CD4-positive, alpha-beta T cell treated with Interleukin-6 for 4 hours (primary cell): ENCODE data around the gene SOX15.
"Not testable (repeated sequence)": the region's sequence is repeated elsewhere in the genome, so short reads cannot be mapped to it uniquely, and the experiment has no call there.

Source experiments
- DNase-seq: peaks from one replicate; pipeline ENCODE4 v3.0.0-alpha.2; 2020; ENCODE audit warnings: mixed read lengths

The SOX15 gene

DNA sequence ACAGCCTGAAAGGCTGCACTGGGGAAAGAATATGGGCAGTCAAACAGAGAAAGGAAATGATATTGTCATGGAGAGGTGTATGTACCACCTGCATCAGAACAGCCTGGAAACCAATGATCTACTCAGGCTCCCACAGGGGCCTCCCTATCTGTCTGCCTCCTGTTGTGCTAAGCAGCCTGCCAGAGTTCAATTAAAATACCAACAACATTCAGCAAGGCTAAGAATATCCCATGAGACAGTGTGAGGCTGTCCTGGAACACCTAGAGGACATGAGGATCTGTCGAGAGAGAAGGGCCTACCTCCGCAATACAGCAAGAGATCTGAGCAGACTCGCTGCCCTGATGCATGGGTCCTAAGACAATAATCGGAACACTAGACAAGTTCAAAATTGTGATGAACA is 16.4 kb upstream of the SOX15 start:
- no peak for DNase-seq

GRCh38 chr17:7597561-7597960 is 7.7 kb upstream of the SOX15 start:
- DNase-seq: not testable (repeated sequence)

- DNase-seq: no peak
These were observed 3.4 kb upstream of the SOX15 start for GRCh38 chr17:7593296-7593695.

DNA sequence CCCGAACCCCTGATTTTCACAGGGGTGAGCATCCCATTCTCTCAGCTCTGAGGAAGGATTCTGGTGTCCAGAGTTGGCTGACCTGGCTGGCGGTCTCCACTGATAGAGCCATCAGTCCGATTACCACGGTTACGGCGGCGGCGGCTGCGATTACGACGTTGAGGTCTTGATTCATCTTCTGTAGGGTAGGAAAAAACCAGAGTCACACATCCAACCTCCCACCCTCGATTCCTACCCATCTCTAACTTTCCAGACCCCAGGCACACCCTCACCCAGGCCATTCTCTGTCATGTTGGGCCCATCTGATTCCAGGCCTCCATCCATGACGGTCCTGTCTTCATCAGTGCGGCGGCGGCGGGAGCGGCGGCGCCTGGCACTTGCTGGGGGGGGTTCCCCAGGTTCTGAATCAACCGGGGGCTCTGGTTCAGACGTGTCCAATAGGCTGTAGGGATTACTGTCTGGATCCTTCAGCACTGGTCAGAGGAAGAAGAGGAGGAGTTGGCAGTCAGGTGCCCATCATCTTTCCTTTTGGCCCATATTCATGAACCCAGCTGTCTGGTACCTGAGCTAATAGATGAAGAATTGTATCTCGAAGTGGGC is 2.6 kb upstream of the SOX15 start:
- DNase-seq: no peak

GRCh38 chr17:7591596-7591995 is 1.7 kb upstream of the SOX15 start:
- DNase-seq: no peak

GRCh38 chr17:7590743-7591142 is 849 bp upstream of the SOX15 start:
- no peak for DNase-seq

DNA sequence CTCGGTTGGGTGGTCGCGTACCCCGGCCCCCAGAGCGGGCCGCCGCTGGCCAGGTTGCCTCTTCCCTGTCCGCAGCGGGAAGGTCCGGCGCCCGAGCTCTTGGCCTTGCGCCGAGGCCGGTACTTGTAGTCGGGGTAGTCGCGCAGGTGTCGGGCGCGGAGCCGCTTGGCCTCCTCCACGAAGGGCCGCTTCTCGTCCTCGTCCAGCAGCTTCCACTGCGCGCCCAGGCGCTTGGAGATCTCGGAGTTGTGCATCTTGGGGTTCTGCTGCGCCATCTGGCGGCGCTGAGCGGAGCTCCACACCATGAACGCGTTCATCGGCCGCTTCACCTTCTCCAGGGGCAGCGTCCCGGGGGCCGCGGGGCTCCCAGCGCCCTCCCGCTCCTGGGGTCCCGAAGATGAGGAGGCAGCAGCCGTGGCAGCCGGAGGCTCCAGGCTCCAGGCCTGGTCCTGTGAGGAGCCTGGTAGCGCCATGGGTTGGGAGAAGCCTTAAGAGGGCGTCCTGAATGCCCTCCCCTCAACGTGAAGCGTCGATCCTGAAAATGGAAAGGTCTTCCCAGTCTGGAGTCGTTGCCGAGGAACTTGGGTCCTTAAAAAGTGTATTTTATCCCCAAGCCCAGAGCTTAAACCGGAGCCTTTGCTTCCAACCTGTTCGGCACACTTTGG is 558 bp downstream of the SOX15 start:
- DNase-seq: peak; percentile 79

DNA sequence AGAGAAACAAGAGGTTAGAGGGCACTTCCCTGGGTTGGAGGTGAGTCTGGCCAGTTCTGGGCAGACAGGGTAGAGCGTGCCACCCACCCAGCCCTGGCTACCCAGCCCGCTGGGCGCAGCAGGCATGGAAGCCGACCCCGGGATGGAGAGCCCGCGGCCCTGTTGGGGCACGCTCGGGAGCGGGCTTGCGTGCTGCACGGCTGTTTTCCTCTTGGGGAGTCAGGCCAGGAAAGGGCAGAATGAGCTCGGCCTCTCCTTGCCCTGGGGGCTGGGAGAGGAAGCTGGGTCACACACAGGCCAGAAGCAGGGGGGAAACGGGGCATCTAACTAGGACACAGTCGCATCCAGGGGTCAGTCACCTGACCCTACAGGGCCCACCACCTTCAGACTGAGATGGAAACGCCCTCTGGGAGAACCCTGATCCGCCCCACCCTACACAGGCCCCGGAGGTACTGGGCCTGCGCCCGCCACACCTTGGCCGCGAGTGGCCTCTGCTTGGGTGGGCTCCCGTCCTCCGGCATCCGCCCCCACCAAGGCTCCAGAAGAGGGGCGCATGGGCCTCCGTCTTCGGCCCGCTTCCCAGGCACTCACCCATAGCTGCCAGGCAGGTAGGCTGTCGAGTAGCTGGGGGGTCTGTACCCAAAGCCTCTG is 1.2 kb downstream of the SOX15 start:
- DNase-seq: no peak

- DNase-seq: no peak
These were observed 2.3 kb downstream of the SOX15 start for GRCh38 chr17:7587420-7588151.

GRCh38 chr17:7586673-7587419 is 3.0 kb downstream of the SOX15 start:
- no peak for DNase-seq

GRCh38 chr17:7583253-7584109 is 6.4 kb downstream of the SOX15 start, which contains the start of gene MPDU1:
MPDU1 (plus strand) TSS chr17:7583852; CDS start chr17:7583863, 11 bp downstream.
- DNase-seq: peak; percentile 96

- no peak for DNase-seq
These were observed 7.3 kb downstream of the SOX15 start for GRCh38 chr17:7582396-7583252.

DNA sequence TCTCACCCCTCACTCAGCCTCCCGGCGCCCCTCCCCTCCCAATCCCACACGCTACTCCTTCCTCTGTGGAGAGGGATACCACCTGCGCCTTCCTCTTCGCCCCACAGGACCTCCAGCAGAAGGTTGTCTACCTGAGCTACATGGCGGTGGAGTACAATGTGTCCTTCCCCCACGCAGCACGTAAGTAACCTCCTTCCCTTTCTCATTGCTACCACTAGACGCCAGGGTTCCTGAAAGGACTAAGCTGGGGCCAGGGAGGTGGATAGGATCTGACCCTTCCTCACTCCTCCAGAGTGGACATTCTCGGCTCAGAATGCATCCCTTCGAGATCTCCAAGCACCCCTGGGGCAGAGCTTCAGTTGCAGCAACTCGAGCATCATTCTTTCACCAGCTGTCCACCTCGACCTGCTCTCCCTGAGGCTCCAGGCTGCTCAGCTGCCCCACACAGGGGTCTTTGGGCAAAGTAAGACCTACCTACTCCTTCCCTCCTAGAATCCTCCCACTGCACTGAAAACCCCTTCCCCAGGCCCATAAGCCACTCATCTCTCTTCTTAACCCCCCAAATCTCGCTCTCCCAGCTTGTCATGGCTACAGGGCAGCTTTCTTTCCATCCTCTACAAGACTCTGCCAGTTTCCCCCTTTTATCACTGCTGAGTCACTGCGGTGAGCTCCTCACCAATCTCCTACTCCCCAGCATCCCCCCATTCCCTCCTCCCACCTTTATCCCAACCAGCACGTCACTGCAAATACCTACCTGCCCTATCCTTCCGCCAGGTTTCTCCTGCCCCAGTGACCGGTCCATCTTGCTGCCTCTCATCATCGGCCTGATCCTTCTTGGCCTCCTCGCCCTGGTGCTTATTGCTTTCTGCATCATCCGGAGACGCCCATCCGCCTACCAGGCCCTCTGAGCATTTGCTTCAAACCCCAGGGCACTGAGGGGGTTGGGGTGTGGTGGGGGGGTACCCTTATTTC is 9.0 kb downstream of the SOX15 start:
- DNase-seq: no peak

DNA sequence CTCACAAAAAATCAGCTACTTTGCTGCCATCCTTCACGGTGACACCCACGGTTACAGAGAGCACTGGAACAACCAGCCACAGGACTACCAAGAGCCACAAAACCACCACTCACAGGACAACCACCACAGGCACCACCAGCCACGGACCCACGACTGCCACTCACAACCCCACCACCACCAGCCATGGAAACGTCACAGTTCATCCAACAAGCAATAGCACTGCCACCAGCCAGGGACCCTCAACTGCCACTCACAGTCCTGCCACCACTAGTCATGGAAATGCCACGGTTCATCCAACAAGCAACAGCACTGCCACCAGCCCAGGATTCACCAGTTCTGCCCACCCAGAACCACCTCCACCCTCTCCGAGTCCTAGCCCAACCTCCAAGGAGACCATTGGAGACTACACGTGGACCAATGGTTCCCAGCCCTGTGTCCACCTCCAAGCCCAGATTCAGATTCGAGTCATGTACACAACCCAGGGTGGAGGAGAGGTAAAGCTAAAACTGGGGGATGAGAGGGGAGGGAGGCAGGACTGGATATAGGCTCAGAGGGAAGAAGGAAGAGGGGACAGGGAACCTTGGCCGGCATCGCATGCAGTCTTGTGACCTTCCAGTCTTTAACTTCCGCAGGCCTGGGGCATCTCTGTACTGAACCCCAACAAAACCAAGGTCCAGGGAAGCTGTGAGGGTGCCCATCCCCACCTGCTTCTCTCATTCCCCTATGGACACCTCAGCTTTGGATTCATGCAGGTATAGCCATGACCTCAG is 9.9 kb downstream of the SOX15 start:
- DNase-seq: no peak

DNA sequence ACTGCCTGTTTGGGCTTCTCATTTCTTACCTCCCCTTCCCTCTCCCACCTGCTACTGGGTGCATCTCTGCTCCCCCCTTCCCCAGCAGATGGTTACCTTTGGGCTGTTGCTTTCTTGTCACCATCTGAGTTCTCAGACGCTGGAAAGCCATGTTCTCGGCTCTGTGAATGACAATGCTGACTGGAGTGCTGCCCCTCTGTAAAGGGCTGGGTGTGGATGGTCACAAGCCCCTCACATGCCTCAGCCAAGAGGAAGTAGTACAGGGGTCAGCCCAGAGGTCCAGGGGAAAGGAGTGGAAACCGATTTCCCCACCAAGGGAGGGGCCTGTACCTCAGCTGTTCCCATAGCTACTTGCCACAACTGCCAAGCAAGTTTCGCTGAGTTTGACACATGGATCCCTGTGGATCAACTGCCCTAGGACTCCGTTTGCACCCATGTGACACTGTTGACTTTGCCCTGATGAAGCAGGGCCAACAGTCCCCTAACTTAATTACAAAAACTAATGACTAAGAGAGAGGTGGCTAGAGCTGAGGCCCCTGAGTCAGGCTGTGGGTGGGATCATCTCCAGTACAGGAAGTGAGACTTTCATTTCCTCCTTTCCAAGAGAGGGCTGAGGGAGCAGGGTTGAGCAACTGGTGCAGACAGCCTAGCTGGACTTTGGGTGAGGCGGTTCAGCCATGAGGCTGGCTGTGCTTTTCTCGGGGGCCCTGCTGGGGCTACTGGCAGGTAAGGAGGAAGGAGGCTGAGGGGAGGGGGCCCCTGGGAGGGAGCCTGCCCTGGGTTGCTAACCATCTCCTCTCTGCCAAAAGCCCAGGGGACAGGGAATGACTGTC is 10.7 kb downstream of the SOX15 start, which contains the start of gene CD68:
Gene CD68 (plus strand): TSS at position 638 of the 833 bp plus-strand sequence. CDS start 40 bp downstream, at position 678.
- peak; percentile 67 for DNase-seq

DNA sequence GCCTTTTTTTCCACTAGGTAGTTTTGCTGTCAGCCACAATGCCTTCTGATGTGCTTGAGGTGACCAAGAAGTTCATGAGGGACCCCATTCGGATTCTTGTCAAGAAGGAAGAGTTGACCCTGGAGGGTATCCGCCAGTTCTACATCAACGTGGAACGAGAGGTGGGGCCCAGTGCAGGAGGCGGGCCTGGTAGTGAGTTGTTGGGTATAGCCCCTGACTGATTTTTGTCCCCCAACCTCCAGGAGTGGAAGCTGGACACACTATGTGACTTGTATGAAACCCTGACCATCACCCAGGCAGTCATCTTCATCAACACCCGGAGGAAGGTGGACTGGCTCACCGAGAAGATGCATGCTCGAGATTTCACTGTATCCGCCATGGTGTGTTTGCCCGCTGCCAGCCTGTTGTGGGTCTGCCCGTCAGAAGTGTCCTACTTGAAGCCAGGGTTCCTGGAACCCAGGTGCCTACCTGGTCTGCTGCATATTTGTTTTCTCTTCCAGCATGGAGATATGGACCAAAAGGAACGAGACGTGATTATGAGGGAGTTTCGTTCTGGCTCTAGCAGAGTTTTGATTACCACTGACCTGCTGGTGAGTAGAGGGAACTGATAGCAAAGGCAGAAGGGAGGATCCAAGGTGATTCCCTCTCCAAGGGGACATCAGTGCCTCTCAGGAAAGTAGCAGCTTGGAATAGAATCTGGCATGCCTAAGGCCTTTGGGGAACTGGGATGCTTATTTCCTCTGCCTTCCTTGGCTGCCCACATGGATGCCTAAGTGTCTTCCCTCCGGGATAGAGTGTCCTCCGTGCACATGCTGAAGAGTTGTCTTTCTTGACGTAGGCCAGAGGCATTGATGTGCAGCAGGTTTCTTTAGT is 12.3 kb downstream of the SOX15 start:
- DNase-seq: no peak
